HG03108 (cell line): ENCODE data around the gene PSORS1C2.
"Not testable (repeated sequence)": the region's sequence is repeated elsewhere in the genome, so short reads cannot be mapped to it uniquely, and the experiment has no call there.

ENCODE experiments used
- ATAC-seq: cut with Tn5 transposase; IDR thresholded peaks from one replicate; pipeline ENCODE4 v1.9.1; 2021; ENCODE audit warnings: moderate library complexity; ENCODE audit not compliant: unreplicated experiment

Gene PSORS1C2

DNA sequence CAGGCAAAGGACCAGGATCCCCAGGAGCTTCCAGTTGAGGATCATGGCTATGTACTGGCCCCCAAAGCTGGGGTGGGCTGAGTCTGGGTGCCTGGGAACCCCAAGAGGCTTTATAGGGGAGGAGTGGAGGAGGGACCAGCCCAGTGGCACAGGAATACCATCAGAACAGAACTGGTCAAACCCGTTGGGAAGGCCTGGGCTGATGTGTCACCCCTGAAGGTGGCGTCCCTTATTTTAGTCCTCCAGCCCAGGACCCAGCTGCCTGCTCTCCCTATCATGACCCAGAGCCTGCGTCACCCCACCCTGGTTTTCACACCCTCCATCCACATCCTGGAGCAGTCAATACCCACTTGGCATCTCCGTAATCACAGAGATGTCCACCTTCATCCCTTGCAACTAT is at the start of gene PSORS1C2:
TSS of gene PSORS1C2 (minus strand) at position 85 of the 400 bp plus-strand sequence. CDS start at position 45, 40 bp downstream.
- ATAC-seq = no peak

DNA sequence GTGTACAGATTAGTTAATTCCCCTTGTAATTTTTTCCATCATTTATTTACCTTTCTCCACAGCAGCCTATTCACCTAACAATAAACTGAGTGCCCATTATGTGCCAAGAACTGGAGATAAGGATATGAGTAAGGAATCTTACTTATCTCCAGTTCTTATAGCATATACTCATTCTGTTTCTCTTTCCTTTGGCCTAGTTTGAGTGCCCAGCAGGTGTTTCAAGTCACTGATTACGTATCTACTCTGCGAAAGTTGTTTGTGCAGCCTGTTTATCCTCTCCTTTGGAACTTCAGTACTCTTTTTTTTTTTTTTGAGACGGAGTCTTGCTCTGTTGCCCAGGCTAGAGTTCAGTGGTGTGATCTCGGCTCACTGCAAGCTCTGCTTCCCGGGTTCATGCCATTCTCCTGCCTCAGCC is 48.9 kb upstream of the PSORS1C2 start:
- no peak for ATAC-seq

DNA sequence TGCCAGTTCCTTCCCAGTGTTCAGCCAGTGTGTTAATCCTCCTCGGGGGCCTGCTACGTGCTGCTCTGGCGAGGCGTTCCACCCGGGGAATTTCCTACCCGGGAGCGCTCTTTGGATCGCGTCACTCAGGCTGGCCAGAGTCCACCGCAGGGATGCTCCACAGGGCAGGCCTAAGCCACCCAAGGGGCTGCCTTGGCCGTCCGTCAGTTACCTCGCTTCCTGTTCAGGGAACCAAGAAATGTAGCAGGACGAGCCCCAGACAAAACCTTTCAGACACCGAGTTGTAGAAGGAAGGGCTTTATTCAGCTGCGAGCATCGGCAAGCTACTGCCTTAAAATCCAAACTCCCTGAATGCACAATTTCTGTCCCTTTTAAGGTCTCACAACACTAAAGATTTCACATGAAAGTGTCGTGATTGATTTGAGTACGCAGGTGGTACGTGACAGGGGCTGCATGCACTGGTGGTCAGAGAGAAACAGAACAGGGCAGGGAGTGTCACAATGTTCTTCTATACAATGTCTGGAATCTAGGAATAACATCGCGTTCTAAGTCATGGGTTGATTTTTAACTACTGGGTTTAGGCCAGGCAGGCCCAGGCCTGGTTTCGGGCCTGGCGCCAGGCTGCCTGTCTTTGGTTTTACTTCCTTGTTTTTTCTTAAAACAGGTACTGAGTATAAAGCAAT is 47.3 kb upstream of the PSORS1C2 start:
- ATAC-seq = no peak

- not testable (repeated sequence) for ATAC-seq
These were observed 46.8 kb upstream of the PSORS1C2 start for GRCh38 chr6:31185695-31186051.

DNA sequence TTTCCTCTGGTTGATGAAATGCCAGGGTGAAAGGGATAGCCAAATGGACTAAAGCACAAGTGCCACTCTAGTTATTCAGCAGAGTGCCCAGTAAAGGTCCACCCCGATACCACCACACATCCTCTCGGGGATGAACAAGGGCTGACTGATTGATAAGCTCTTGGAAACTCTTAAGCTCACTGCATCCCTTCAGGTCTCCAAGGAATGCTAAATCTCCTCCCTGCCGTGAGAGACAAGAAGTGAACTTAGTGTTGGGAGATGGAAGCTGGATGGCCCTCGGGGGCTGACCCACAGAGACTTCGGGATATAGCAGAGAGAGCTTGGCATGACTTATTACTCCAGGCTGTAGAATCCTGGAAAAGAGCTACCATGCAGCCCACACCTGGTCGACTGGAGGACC is 45.0 kb upstream of the PSORS1C2 start:
- not testable (repeated sequence) for ATAC-seq

- not testable (repeated sequence) for ATAC-seq
These were observed 44.4 kb upstream of the PSORS1C2 start for GRCh38 chr6:31183287-31183686.

DNA sequence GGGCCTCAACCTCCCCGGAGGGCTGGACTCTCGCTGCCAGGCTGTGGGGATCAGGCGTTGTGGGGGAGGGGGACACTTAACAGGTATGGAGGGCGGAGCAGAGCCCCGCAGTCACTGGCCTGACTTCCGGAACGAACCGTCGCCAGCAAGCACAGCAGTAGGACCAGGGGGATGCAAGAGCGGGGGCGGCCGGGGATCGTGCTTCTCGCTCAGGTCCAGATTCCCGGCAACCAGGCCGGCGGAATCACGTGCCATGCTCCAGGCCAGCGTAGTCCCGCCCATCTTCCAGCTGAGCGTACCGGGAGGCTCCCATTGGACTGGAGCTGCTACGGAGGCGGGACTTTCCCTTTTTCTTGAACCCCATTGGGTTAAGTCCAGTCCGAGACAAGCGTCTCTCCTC is 41.6 kb upstream of the PSORS1C2 start:
- ATAC-seq = no peak

DNA sequence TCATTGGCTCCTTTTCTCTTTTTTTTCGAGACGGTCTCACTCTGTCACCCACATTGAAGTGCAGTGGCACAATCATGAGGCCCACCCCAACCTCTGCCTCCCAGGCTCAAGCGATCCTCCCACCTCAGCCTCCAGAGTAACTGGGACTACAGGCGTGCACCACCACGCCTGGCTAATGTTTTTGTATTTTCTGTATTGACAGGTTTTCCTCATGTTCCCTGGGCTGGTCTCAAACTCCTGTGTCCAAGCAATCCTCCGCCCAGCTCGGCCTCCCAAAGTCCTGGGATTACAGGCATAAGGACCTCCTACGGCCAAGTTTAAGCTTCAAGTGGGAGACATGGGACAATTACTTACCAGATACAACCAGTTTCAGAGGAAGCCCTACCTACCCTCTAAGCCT is 41.0 kb upstream of the PSORS1C2 start:
- no peak for ATAC-seq

GRCh38 chr6:31179042-31179386 is 40.1 kb upstream of the PSORS1C2 start:
- ATAC-seq = no peak

GRCh38 chr6:31178143-31179041 is 39.5 kb upstream of the PSORS1C2 start:
- ATAC-seq = no peak

DNA sequence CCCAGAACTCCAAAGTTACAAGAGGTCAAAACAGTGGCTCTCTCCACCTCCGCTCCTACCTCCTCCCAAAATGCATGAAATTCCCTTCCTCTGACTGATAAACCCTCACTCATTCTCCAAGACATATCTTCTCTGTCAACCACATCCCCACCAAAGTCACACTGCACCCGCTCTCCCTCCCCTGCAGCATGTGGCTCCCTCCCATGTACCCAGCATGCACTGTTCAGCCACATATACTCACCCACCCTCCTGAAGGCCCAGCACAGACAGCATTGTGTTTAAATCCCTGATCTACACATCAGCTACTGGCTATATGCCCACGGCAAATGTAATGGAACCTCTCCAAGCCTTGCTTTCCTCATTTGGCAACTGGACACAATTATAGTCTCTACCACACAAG is 37.1 kb upstream of the PSORS1C2 start:
- ATAC-seq = no peak

- ATAC-seq = no peak
These were observed 35.5 kb upstream of the PSORS1C2 start for GRCh38 chr6:31174378-31174777.

GRCh38 chr6:31173406-31173805 is 34.5 kb upstream of the PSORS1C2 start:
- ATAC-seq = no peak

- ATAC-seq = no peak
These were observed 34.1 kb upstream of the PSORS1C2 start for GRCh38 chr6:31172973-31173384.

GRCh38 chr6:31171931-31172905 is 33.4 kb upstream of the PSORS1C2 start:
- no peak for ATAC-seq

DNA sequence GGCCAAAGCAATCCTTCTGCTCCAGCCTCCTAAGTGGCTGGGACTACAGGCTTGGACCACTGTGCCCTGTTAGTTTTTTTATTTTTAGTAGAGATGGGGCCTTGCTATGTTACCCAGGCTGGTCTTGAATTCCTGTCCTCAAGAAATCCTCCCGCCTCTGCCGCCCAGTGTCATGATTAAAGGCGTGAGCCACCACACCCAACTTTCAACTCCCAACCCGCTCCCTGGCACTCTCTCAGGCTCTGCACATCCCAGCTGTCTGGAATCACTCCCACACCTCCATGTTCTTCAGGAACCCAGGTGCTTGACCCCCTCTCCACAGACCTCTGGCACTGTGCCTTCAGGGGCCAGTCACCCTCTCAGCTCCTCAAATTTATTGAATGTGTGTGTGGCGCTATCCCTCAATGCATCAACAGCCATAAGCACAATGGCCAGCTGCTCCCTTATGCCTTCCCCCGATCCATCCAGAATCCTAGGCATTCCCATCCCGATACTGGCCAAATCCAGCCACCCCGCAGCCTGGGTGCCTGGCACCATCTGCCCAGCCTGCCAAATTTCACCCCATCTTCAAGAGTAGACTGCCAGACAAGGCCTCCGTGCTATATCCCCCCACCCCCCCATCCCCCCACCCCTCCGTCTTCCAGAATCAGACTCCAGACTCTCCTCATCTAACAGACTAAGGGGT is 32.3 kb upstream of the PSORS1C2 start:
- ATAC-seq = no peak

- ATAC-seq = no peak
These were observed 31.7 kb upstream of the PSORS1C2 start, which contains the start of gene POU5F1 for GRCh38 chr6:31170600-31170881. POU5F1 (minus strand) TSS chr6:31170682; CDS start chr6:31170620, 62 bp downstream.

- ATAC-seq = not testable (repeated sequence)
These were observed 31.2 kb upstream of the PSORS1C2 start for GRCh38 chr6:31169858-31170599.

DNA sequence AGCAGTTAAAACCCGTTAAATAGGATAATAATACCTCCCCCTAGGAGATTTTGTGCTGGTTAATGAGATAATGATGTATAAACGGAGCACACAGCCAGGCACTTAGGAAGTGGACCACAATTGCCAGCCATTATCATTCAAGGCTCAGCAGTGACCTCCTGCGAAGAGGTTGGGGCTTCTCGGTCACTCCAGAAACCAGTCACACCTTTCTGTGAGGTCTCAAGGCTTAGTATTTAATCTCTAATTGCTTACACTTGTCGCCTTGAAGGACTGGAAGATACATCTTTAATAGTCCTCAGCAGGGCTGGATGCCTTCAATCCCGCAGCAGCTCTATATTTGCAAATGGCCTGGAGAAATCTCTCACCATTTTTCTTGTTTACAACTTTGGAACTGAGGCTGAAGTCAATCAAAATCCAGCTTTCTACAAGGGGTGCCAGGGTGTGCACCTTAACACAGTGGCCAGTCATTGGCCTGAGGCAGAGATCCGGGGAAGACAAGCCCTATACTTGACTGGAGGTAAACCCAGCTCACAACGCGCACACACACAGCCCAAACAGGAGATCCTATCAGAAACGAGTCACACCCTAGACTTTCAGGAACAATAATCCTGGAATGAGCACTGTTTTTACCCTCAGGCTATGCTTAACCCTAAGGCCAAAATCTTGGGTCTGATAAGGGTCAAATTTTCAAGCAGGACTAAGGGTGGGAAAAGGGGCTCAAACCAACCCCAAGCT is 30.4 kb upstream of the PSORS1C2 start:
- no peak for ATAC-seq
